Measurements from ENCODE around the gene HOXD8.

Gene HOXD8

GRCh38 chr2:176117162-176117822, 12.2 kb upstream of the HOXD8 start:
- FAIRE-seq = no peak

DNA sequence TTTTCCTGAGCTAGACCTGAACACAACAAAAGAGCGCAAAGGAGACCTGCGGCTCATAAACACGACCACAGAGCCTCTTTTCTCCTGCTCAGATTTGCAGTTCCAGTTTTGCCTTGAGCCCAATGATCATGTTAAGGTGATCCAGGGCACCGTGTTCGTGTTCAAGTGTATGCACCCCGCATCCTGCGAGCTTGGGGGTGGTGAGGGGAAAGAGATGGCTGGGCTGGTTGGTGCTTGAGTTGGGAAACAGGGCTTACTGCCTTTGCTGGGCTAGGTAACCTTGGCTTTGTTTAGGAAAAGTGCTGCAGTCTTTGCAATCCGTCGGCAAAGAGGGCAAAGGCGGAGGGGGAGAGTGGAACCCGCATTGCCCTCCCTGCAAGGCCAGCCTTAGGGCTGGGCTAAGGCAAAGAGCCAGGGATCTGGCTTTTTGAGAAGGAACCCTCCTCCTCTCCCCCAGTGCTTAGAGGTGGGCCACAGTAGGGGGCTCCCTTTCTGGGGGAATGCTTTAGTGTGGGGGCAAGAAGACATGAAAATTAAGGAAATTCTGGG, 11.6 kb upstream of the HOXD8 start:
- no peak for FAIRE-seq

- no peak for FAIRE-seq
These were observed 10.7 kb upstream of the HOXD8 start for GRCh38 chr2:176118601-176119339.

GRCh38 chr2:176120364-176121189, 8.9 kb upstream of the HOXD8 start:
- FAIRE-seq = no peak

- no peak for FAIRE-seq
These were observed 8.1 kb upstream of the HOXD8 start for GRCh38 chr2:176121190-176122051.

DNA sequence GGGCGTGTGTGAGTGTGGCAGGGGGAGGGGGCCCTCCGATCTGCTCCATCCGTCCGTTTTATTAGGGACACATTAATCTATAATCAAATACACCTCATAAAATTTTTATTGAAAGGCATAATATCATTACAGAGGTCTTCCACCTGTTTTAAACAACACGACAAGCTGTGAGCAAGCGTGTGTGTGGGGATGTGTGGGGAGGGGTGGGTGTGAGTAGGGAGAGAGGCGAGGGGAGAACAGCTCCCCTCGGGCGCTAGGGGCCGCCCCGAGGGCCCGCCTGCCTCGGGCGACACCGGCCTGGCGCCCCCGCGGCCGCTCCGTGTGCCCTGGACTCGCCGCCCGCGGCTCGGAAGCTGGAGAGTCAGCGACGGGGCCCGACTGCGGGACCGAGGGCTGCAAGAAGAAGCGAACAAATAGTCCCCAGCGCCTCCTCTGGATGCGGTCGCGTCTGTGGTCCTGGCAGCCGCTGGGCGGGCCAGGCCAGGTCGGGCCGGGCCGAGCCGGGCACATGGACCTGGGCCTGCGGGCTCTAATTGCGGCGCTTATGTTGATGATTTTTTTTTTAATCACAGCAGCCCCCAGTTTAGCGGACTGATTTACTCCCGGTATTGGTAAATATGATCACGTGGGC, 7.3 kb upstream of the HOXD8 start:
- no peak for FAIRE-seq

- no peak for FAIRE-seq
These were observed 6.7 kb upstream of the HOXD8 start, which contains the start of gene HOXD9 for GRCh38 chr2:176122683-176123410. Gene HOXD9, plus strand, starts transcription at chr2:176122719. Its CDS starts 50 bp downstream, at chr2:176122769.

DNA sequence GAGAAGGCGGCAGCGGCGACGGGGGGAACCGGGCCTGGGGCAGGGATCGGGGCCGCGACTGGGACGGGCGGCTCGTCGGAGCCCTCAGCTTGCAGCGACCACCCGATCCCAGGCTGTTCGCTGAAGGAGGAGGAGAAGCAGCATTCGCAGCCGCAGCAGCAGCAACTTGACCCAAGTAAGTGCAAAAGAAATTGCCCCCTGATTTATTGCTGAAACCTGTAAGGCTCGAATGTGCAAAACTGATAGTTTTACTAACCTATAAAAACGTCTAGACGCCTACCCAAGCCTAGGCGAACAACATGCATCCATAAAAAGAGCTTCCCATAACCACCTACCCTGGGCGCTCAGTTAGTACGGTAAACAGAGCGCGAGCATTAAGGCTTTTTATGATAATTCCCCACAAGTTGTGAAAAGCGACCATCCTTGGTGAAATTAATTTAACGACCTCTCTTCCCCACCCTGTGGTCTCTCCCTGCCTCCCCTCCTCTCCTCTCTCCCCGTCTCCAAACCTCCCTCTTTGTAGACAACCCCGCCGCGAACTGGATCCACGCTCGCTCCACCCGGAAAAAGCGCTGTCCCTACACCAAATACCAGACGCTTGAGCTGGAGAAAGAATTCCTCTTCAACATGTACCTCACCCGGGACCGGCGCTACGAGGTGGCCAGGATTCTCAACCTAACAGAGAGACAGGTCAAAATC, 5.9 kb upstream of the HOXD8 start:
- no peak for FAIRE-seq

- no peak for FAIRE-seq
These were observed 5.2 kb upstream of the HOXD8 start for GRCh38 chr2:176124110-176124946.

DNA sequence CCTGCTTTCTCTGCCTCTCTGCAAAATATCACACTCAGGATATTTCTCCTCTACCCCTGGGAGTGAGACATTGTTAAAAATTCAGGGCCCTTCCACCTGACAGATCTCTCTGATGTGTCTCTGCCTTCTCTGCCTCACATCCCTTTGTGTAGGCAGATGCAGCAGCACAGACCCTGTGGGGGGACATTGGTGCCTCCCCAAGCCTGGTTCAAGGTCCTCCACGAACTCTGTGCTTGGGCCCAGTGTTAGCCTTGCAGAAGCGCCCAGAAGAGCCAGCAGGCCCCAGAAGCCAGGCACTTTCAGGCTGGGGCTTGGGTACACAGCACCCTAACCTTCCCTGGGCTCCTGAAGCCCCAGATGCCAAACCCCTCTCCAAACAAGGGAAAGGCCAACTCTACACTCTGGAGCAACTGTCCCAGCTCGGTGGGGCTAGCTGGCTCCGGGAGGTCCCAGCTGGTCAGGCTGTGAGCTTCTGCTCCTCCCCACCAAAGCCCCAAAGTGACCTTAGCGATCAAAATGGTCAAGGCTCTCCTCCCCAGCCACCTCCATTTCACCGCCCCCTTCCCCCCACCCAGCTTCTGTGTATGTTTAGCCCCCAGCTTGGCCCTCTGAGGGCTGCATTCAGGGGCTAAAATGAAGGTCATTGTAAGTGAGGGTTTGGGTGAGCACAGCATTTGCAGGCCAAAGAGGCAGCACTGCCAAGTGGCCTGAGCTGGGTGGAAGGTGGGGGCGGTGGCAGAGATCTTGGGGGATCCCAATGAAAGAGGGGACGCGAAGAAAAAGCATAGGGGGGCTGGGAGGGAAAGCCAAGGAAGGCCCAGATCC, 4.3 kb upstream of the HOXD8 start:
- FAIRE-seq = no peak

DNA sequence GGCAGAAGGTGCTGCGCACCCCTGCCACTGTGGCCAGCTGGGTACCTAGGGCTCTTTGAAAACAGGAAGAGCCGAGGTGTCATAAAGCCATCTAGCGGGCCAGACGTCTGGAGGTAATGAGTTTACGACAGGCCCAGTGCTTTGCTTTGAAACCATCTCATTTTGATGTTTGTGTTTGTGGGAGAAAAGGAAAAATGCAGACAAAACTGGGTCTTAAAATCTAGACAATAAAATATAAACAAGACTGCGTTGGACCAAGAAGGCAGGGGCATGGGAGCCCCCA, 3.8 kb upstream of the HOXD8 start:
- FAIRE-seq = no peak

GRCh38 chr2:176126929-176127773, 2.4 kb upstream of the HOXD8 start:
- peak; percentile 99 for FAIRE-seq

- FAIRE-seq = no peak
These were observed 1.8 kb upstream of the HOXD8 start for GRCh38 chr2:176127774-176128072.

- no peak for FAIRE-seq
These were observed 1.1 kb upstream of the HOXD8 start for GRCh38 chr2:176128172-176128981.

- FAIRE-seq = no peak
These were observed 275 bp downstream of the HOXD8 start for GRCh38 chr2:176129813-176130146.

DNA sequence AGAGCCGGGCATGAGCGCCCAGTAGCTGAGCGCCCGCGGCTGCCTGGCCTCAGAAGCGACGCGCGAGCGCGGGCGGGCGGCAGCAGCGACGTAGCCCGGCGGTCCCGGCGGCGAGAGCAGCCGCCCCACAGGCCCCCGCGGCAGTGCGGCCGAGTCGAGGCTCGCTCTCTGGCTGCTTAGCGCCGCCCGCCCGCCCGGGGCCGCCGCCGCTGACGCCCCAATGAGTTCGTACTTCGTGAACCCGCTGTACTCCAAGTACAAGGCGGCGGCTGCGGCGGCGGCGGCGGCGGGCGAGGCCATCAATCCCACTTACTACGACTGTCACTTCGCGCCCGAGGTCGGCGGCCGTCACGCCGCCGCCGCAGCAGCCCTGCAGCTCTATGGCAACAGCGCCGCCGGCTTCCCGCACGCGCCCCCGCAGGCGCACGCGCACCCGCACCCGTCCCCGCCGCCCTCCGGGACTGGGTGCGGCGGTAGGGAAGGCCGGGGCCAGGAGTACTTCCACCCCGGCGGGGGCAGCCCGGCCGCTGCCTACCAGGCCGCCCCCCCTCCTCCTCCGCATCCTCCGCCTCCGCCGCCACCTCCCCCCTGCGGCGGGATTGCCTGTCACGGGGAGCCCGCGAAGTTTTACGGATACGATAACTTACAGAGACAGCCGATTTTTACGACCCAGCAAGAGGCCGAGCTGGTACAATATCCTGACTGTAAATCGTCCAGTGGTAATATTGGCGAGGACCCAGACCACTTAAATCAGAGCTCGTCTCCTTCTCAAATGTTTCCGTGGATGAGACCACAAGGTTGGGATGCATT, 847 bp downstream of the HOXD8 start:
- FAIRE-seq = no peak
